ENCODE data around the gene TTC39C. TPM values are rescaled to one million over a fixed set of nuclear protein-coding genes. Genes with fewer than 3 reads are reported as not detected.

The TTC39C gene
- total RNA-seq, 1 experiment from 2014 or later: 14.8 TPM

GRCh38 chr18:23994361-23994902 is 20.1 kb upstream of the TTC39C start:
- ATAC-seq (peak; percentile 80), DNase-seq (ENCODE audit: low read depth, low spot score) (peak; percentile 41)
- no peak for TF ChIP-seq TCF7L2 (IDR thresholded peaks at IDR 0.05; ENCODE audit: low read depth, low read length)
- TF ChIP-seq REST (IDR thresholded peaks at IDR 0.05; ENCODE audit: insufficient read depth in 1 of 2, low read depth in 2 of 2, low read length in 1 of 2): no peak
- TF ChIP-seq CTCF (IDR thresholded peaks at IDR 0.05): no peak
- no peak for TF ChIP-seq SIN3A (IDR thresholded peaks at IDR 0.05; ENCODE audit: borderline replicate concordance, insufficient read depth, low read depth, low read length)
- no peak for TF ChIP-seq POLR2AphosphoS5 (IDR thresholded peaks at IDR 0.05; ENCODE audit: low read depth, low read length)
- Histone ChIP-seq H3K27ac (ENCODE audit: low read length) (no peak overlapping the region), H3K9me3 (ENCODE audit: control insufficient read depth, insufficient read depth, low read depth, low read length) (no peaks in the 10 kb centered on the region), H3K4me1 (ENCODE audit: control insufficient read depth, insufficient read depth, low read length) (0 out of 2 replicates have a peak, but pooled peaks cover 3% of the 10 kb centered on the region), H3K4me3 (ENCODE audit: low read depth in 2 of 2, low read length in 2 of 2) (peak overlapping the region in 1 of 2 experiments; percentile 19; a peak in 1 of 4 replicates), H3K27me3 (ENCODE audit: control insufficient read depth, insufficient read depth, low read length) (peaks cover 5% of the 10 kb centered on the region), H3K36me3 (ENCODE audit: control insufficient read depth, insufficient read depth, low read length) (no peaks in the 10 kb centered on the region)
- in situ Hi-C loops (cut with HindIII; ENCODE audit: low pct_unique_long_range_greater_than_20kb, low sequenced_read_pairs) (no loop called here), intact Hi-C loops (cut with micrococcal nuclease; ENCODE audit: unreplicated experiment) (no loop called here)
- no TSS peak for BruUV-seq (replicated peaks)
- ChIA-PET CTCF (no interaction called here), POLR2A (interaction anchor here (0.7 kb wide), 1 partner anchor 284 kb away, joined by 5 read pairs; no protein-coding TSS in a partner anchor)

DNA sequence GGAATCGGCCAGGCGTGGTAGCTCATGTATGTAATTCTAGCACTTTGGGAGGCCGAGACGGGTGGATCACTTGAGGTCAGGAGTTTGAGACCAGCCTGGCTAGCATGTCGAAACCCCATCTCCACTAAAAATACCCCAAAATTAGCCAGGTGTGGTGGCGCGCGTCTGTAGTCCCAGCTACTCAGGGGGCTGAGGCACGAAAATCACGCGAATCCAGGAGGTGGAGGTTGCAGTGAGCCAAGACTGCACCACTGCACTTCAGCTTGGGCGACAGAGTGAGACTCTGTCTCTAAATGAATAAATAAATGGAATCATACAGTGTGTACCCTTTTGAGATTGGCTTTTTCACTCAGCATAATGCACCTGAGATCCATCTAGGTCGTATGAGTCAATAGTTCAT is 19.4 kb upstream of the TTC39C start:
- no peak for DNase-seq (ENCODE audit: low read depth, low spot score)
- Histone ChIP-seq H3K9me3 (ENCODE audit: control insufficient read depth, insufficient read depth, low read depth, low read length) (no peaks in the 10 kb centered on the region), H3K4me3 (ENCODE audit: low read depth in 2 of 2, low read length in 2 of 2) (no peak overlapping the region), H3K4me1 (ENCODE audit: control insufficient read depth, insufficient read depth, low read length) (0 out of 2 replicates have a peak, but pooled peaks cover 3% of the 10 kb centered on the region), H3K27me3 (ENCODE audit: control insufficient read depth, insufficient read depth, low read length) (peaks cover 2% of the 10 kb centered on the region; the same call in 1 of the 2 replicates), H3K27ac (ENCODE audit: low read length) (no peak overlapping the region), H3K36me3 (ENCODE audit: control insufficient read depth, insufficient read depth, low read length) (no peaks in the 10 kb centered on the region)
- no peak for ATAC-seq
- in situ Hi-C loops (cut with HindIII; ENCODE audit: low pct_unique_long_range_greater_than_20kb, low sequenced_read_pairs): no loop called here
- no TSS peak for BruUV-seq (replicated peaks)
- intact Hi-C loops (cut with micrococcal nuclease; ENCODE audit: unreplicated experiment): no loop called here
- CTCF ChIA-PET: no interaction called here
- TF ChIP-seq REST (IDR thresholded peaks at IDR 0.05; ENCODE audit: insufficient read depth in 1 of 2, low read depth in 2 of 2, low read length in 1 of 2) (no peak), CTCF (IDR thresholded peaks at IDR 0.05) (no peak), SIN3A (IDR thresholded peaks at IDR 0.05; ENCODE audit: borderline replicate concordance, insufficient read depth, low read depth, low read length) (no peak), POLR2AphosphoS5 (IDR thresholded peaks at IDR 0.05; ENCODE audit: low read depth, low read length) (no peak), TCF7L2 (IDR thresholded peaks at IDR 0.05; ENCODE audit: low read depth, low read length) (no peak)
- POLR2A ChIA-PET: no interaction called here

Measured in Panc1 (cell line).